ENCODE data around the gene PPCDC.

- no peak for TF ChIP-seq CTCF (optimal IDR thresholded peaks at IDR 0.05 in 1 of 3, IDR thresholded peaks at IDR 0.05 in 1 of 3, conservative IDR thresholded peaks at IDR 0.05 in 1 of 3; ENCODE audit: extremely low read depth in 1 of 3, insufficient read depth in 2 of 3, low read length in 3 of 3)
- no peak for TF ChIP-seq EZH2 (IDR thresholded peaks at IDR 0.05; ENCODE audit: low read length)
Measured at GRCh38 chr15:74978077-74978476, 45.3 kb upstream of the PPCDC start.

Data from keratinocyte (primary cell).